HCT116 (cell line): ENCODE measurements around the gene SHKBP1. TPM values are rescaled to one million over a fixed set of nuclear protein-coding genes. Genes with fewer than 3 reads are reported as not detected.

ENCODE experiments used
- ATAC-seq: fragments of 200-7000 bp; cut with Tn5 transposase; 2 replicates; pipeline ENCODE4 v1.9.1; 2020; ENCODE audit warnings: mild to moderate bottlenecking, moderate library complexity
- BruUV-seq: library from RNA; stranded (reverse); fragments of 400-500 nt; replicated peaks from 2 replicates; lab custom pipeline; 2021; lab: Mats Ljungman, UMichigan
- CTCF ChIA-PET: fragments of 300-600 bp; sonication (Branson Sonifier 250); formaldehyde crosslinking; loops from one replicate; lab custom pipeline; 2021; ENCODE audit warnings: antibody characterized with exemption; lab: Charles Lee
- POLR2A ChIA-PET: fragments of 300-600, 350-600 bp; sonication (Branson Sonifier 250); formaldehyde crosslinking; loops from one replicate; lab custom pipeline; 2021; ENCODE audit warnings: antibody characterized with exemption; lab: Charles Lee
- RAD21 ChIA-PET, 2 experiments: fragments of 300-600 bp; sonication (Branson Sonifier 250); formaldehyde crosslinking; loops; one replicate each; lab custom pipeline; 2023; ENCODE audit warnings: low total read pairs in 2 of 2; ENCODE audit not compliant: uncharacterized antibody in 2 of 2, unreplicated experiment in 2 of 2, low non-redundant PET in 1 of 2; lab: Charles Lee
- DNase-seq: peaks from one replicate; pipeline ENCODE4 v3.0.0-alpha.2; 2010; ENCODE audit warnings: low read depth, low spot score
- H2AFZ ChIP-seq: fragments of 200-600 bp; shearing (Covaris generic), sonication (generic); 2 replicates; pipeline ENCODE4 v1.6.1; 2017; ENCODE audit warnings: low read depth, mixed run types, mixed read lengths, antibody characterized with exemption, low read length; ENCODE audit not compliant: poor library complexity, severe bottlenecking
- H3K27ac ChIP-seq: 2 replicates; pipeline ENCODE4 v1.5.1; 2012; ENCODE audit warnings: low read depth, low read length
- H3K27me3 ChIP-seq: fragments of 200-600 bp; sonication (generic); 2 replicates; pipeline ENCODE4 v1.6.1; 2016; ENCODE audit warnings: mixed run types, low read length, mixed read lengths; ENCODE audit not compliant: insufficient read depth
- H3K36me3 ChIP-seq, 2 experiments: fragments of 200-500 bp in 1 of 2; fragments of 200-600 bp in 1 of 2; sonication (Bioruptor generic) in 1 of 2; sonication (generic) in 1 of 2; 2 replicates each; pipeline versions ENCODE4 v1.5.1 to v1.6.1; 2014 to 2016; ENCODE audit warnings: low read length in 2 of 2, inconsistent platforms in 1 of 2, mixed read lengths in 1 of 2, mixed run types in 1 of 2; ENCODE audit not compliant: insufficient read depth in 2 of 2, control insufficient read depth in 1 of 2
- H3K4me1 ChIP-seq, 2 experiments: fragments of 200-600 bp in 1 of 2; sonication (generic) in 1 of 2; 2 replicates each; pipeline versions ENCODE4 v1.5.1 to v1.6.1; 2012 to 2017; ENCODE audit warnings: low read length in 2 of 2, inconsistent platforms in 1 of 2, mild to moderate bottlenecking in 1 of 2, mixed read lengths in 1 of 2, mixed run types in 1 of 2, moderate library complexity in 1 of 2; ENCODE audit not compliant: insufficient read depth in 2 of 2, control insufficient read depth in 1 of 2
- H3K4me2 ChIP-seq: fragments of 200-600 bp; sonication (generic); 2 replicates; pipeline ENCODE4 v1.6.1; 2017; ENCODE audit warnings: mixed run types, low read length, mixed read lengths
- H3K4me3 ChIP-seq, 2 experiments: fragments of 200-600 bp in 1 of 2; sonication (generic) in 1 of 2; replicated peaks in 1 of 2; 2 replicates each; pipeline ENCODE4 v1.5.1; 2011 to 2016; ENCODE audit warnings: low read length in 2 of 2, control low read depth in 1 of 2, low read depth in 1 of 2, mild to moderate bottlenecking in 1 of 2, mixed read lengths in 1 of 2, mixed run types in 1 of 2
- H3K79me2 ChIP-seq: fragments of 200-600 bp; sonication (generic); 2 replicates; pipeline ENCODE4 v1.6.1; 2017; ENCODE audit warnings: mild to moderate bottlenecking, mixed run types, low read length, moderate library complexity, mixed read lengths; ENCODE audit not compliant: insufficient read depth
- H3K9ac ChIP-seq: fragments of 200-600 bp; sonication (generic); 2 replicates; pipeline ENCODE4 v1.6.1; 2016; ENCODE audit warnings: low read length, mixed read lengths
- H3K9me2 ChIP-seq: fragments of 200-600 bp; sonication (generic), shearing (Covaris generic); 2 replicates; pipeline ENCODE4 v1.6.1; 2017; ENCODE audit warnings: mixed run types, mild to moderate bottlenecking, moderate library complexity; ENCODE audit not compliant: insufficient read depth
- H3K9me3 ChIP-seq, 2 experiments: fragments of 200-500 bp in 1 of 2; fragments of 200-600 bp in 1 of 2; sonication (Bioruptor generic) in 1 of 2; sonication (generic) in 1 of 2; 2 replicates each; pipeline ENCODE4 v1.6.1; 2014 to 2017; ENCODE audit warnings: low read length in 2 of 2, mixed read lengths in 2 of 2, inconsistent platforms in 1 of 2, low read depth in 1 of 2, mild to moderate bottlenecking in 1 of 2, mixed run types in 1 of 2, moderate library complexity in 1 of 2; ENCODE audit not compliant: control insufficient read depth in 1 of 2, insufficient read depth in 1 of 2
- H4K20me1 ChIP-seq: fragments of 200-600 bp; sonication (generic), shearing (Covaris generic); 2 replicates; pipeline ENCODE4 v1.6.1; 2017; ENCODE audit warnings: mixed run types, mild to moderate bottlenecking, moderate library complexity; ENCODE audit not compliant: insufficient read depth
- CEBPB ChIP-seq: IDR thresholded peaks from 2 replicates; pipeline ENCODE4 v1.6.1; 2012; ENCODE audit warnings: low read depth
- ELF1 ChIP-seq: IDR thresholded peaks from 2 replicates; pipeline ENCODE4 v1.6.1; 2012; ENCODE audit warnings: low read depth, borderline replicate concordance
- POLR2A ChIP-seq: IDR thresholded peaks from 2 replicates; pipeline ENCODE4 v1.7.0; 2011; ENCODE audit warnings: borderline replicate concordance; ENCODE audit not compliant: insufficient read depth, insufficient read length; ENCODE audit errors: extremely low read depth
- POLR2AphosphoS5 ChIP-seq: IDR thresholded peaks from 2 replicates; pipeline ENCODE4 v1.6.1; 2011; ENCODE audit warnings: mild to moderate bottlenecking, low read depth, low read length, moderate library complexity
- RAD21 ChIP-seq: IDR thresholded peaks from 2 replicates; pipeline ENCODE4 v1.6.1; 2012; ENCODE audit warnings: low read depth, mild to moderate bottlenecking
- TCF7L2 ChIP-seq: IDR thresholded peaks from 2 replicates; pipeline ENCODE4 v1.7.0; 2011; ENCODE audit warnings: borderline replicate concordance, inconsistent platforms; ENCODE audit not compliant: insufficient read depth, insufficient read length; ENCODE audit errors: extremely low read depth
- YY1 ChIP-seq: IDR thresholded peaks from 2 replicates; pipeline ENCODE4 v1.6.1; 2011; ENCODE audit warnings: low read length, low read depth, moderate library complexity, mild to moderate bottlenecking; ENCODE audit not compliant: insufficient replicate concordance; ENCODE audit errors: extremely low read depth
- ZFX ChIP-seq: fragments of 450-650 bp; IDR thresholded peaks from 2 replicates; pipeline ENCODE4 v1.6.1; 2017
- intact Hi-C: fragments of 100-400 bp; cut with micrococcal nuclease; formaldehyde crosslinking; loops from 2 replicates; pipeline ENCODE4 v1.10.0; 2022
- total RNA-seq: library from RNA; stranded (reverse); gene quantifications from one replicate; pipeline ENCODE4 v1.2.1, GENCODE V29; 2021; ENCODE audit not compliant: unreplicated experiment

Gene SHKBP1
- total RNA-seq, 1 experiment from 2014 or later: 97.4 TPM

- peak; percentile 58 for TF ChIP-seq TCF7L2
- no peak for TF ChIP-seq RAD21
Observed at GRCh38 chr19:40598121-40598917, 21.6 kb downstream of the SHKBP1 start (continued).

- no peak for TF ChIP-seq RAD21
- no peak for TF ChIP-seq ELF1
- TF ChIP-seq YY1: no peak
- no peak for TF ChIP-seq CEBPB
- TF ChIP-seq POLR2A: no peak
- TF ChIP-seq ZFX: no peak
- TF ChIP-seq POLR2AphosphoS5: no peak
- no peaks in the 10 kb centered on the region for H3K27me3 ChIP-seq
- DNase-seq (no peak), ATAC-seq (no peak)
- H2AFZ ChIP-seq: no peak overlapping the region
- ChIA-PET CTCF (interaction anchor here (0.7 to 3.9 kb wide), 14 partner anchors 14 to 294 kb away, joined by 3 to 27 read pairs (median 4); no protein-coding TSS in a partner anchor), POLR2A (interaction anchor here (0.6 to 1.6 kb wide), 4 partner anchors 14 to 31 kb away, joined by 3 to 7 read pairs (median 4); no protein-coding TSS in a partner anchor), RAD21 (interaction anchor here in 1 of 2 experiments (0.7 kb wide), 1 partner anchor 50 kb away, joined by 3 read pairs; no protein-coding TSS in a partner anchor)
- H3K9me3 ChIP-seq: no peaks in the 10 kb centered on the region
- H3K9me2 ChIP-seq: no peaks in the 10 kb centered on the region
- peaks cover 29 to 76% of the 10 kb centered on the region in 2 experiments for H3K4me1 ChIP-seq
- H3K4me2 ChIP-seq: peak overlapping the region; percentile 91
- BruUV-seq: TSS peak; percentile 47
- intact Hi-C loops: loop anchor here (1.0 to 5.0 kb wide), 3 partner anchors 50 to 294 kb away; no protein-coding TSS in a partner anchor
- H3K36me3 ChIP-seq: no peaks in the 10 kb centered on the region
- H4K20me1 ChIP-seq: no peaks in the 10 kb centered on the region
- peak overlapping the region; percentile 74 to 82 for H3K4me3 ChIP-seq
- H3K9ac ChIP-seq: 0 out of 2 replicates have a peak overlapping the region, but pooled peaks have one; percentile 85
- peak overlapping the region; percentile 63; the same call in 1 of the 2 replicates for H3K27ac ChIP-seq
- peaks cover 11% of the 10 kb centered on the region; the same call in 1 of the 2 replicates for H3K79me2 ChIP-seq
Observed at GRCh38 chr19:40598918-40599307, 22.2 kb downstream of the SHKBP1 start.
